ENCODE results near the gene ATPAF1. TPM values are rescaled to one million over a fixed set of nuclear protein-coding genes. Genes with fewer than 3 reads are reported as not detected.

Gene ATPAF1
- total RNA-seq, 3 donors from 2014 or later (not counting 1 experiment from before 2014, with no cell fraction given), result 18.0 to 21.7 (median 19.0) TPM

DNA sequence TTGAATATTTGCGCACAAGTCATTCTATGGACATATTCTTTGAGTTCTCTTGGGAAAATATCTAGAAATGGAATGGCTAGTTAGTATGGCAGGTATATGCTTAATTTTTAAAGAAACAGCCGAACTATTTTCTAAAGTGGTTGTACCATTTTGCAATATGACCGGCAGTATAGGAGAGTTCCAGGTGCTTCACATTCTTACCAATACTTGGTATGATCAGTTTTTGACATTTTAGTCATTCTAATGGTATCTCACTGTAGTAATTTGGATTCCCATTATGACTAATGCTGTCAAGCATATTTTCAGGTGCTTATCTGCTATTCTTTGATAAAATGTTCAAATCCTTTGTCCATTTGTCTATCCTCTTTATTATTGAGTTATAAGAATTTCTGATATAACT, 20.6 kb downstream of the ATPAF1 start:
- intact Hi-C loops (cut with micrococcal nuclease), result no loop called here
- H3K4me1 Mint-ChIP-seq, result no peaks in the 10 kb centered on the region
- no peaks in the 10 kb centered on the region for H3K27me3 Mint-ChIP-seq (ENCODE audit: low read depth in 2 of 2)
- WGBS (ENCODE audit: insufficient coverage), result 91% methylated on average over 3 of the region's 3 CpGs
- Histone ChIP-seq H3K36me3 (ENCODE audit: control insufficient read depth, insufficient read depth, low read length) (peaks cover 15% of the 10 kb centered on the region), H3K9me3 (ENCODE audit: control insufficient read depth, insufficient read depth, low read length) (no peaks in the 10 kb centered on the region), H3K4me3 (ENCODE audit: low read length) (no peak overlapping the region), H3K27ac (ENCODE audit: low read length) (no peak overlapping the region), H3K27me3 (ENCODE audit: control insufficient read depth, insufficient read depth, low read length) (no peaks in the 10 kb centered on the region), H3K4me1 (ENCODE audit: control insufficient read depth, insufficient read depth, low read length) (no peaks in the 10 kb centered on the region)
- peaks cover 22% of the 10 kb centered on the region for H3K36me3 Mint-ChIP-seq
- H3K9me3 Mint-ChIP-seq, result peaks cover 0 to 2% of the 10 kb centered on the region in 2 donors
- H3K27ac Mint-ChIP-seq, result no peak overlapping the region
- no peak overlapping the region for H3K4me3 Mint-ChIP-seq
- DNase-seq (no peak), ATAC-seq (no peak)
- TF ChIP-seq, protein P1, sequence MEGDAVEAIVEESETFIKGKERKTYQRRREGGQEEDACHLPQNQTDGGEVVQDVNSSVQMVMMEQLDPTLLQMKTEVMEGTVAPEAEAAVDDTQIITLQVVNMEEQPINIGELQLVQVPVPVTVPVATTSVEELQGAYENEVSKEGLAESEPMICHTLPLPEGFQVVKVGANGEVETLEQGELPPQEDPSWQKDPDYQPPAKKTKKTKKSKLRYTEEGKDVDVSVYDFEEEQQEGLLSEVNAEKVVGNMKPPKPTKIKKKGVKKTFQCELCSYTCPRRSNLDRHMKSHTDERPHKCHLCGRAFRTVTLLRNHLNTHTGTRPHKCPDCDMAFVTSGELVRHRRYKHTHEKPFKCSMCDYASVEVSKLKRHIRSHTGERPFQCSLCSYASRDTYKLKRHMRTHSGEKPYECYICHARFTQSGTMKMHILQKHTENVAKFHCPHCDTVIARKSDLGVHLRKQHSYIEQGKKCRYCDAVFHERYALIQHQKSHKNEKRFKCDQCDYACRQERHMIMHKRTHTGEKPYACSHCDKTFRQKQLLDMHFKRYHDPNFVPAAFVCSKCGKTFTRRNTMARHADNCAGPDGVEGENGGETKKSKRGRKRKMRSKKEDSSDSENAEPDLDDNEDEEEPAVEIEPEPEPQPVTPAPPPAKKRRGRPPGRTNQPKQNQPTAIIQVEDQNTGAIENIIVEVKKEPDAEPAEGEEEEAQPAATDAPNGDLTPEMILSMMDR (IDR thresholded peaks at IDR 0.05), result no peak

- peaks cover 22% of the 10 kb centered on the region for H3K36me3 Mint-ChIP-seq
- no peak for ATAC-seq
- Histone ChIP-seq H3K27me3 (ENCODE audit: control insufficient read depth, insufficient read depth, low read length) (no peaks in the 10 kb centered on the region), H3K36me3 (ENCODE audit: control insufficient read depth, insufficient read depth, low read length) (peaks cover 15% of the 10 kb centered on the region), H3K9me3 (ENCODE audit: control insufficient read depth, insufficient read depth, low read length) (no peaks in the 10 kb centered on the region), H3K4me3 (ENCODE audit: low read length) (no peak overlapping the region), H3K4me1 (ENCODE audit: control insufficient read depth, insufficient read depth, low read length) (no peaks in the 10 kb centered on the region), H3K27ac (ENCODE audit: low read length) (no peak overlapping the region)
- intact Hi-C loops (cut with micrococcal nuclease), result no loop called here
- WGBS (ENCODE audit: insufficient coverage), result 100% methylated on average over 2 of the region's 2 CpGs
- no peaks in the 10 kb centered on the region for H3K27me3 Mint-ChIP-seq (ENCODE audit: low read depth in 2 of 2)
- H3K4me3 Mint-ChIP-seq, result no peak overlapping the region
- H3K27ac Mint-ChIP-seq, result no peak overlapping the region
- TF ChIP-seq, protein P1 (IDR thresholded peaks at IDR 0.05), result no peak
- no peaks in the 10 kb centered on the region for H3K4me1 Mint-ChIP-seq
- no peak for DNase-seq
- H3K9me3 Mint-ChIP-seq, result peaks cover 0 to 2% of the 10 kb centered on the region in 2 donors
These were observed 21.3 kb downstream of the ATPAF1 start for GRCh38 chr1:46646844-46647243.

DNA sequence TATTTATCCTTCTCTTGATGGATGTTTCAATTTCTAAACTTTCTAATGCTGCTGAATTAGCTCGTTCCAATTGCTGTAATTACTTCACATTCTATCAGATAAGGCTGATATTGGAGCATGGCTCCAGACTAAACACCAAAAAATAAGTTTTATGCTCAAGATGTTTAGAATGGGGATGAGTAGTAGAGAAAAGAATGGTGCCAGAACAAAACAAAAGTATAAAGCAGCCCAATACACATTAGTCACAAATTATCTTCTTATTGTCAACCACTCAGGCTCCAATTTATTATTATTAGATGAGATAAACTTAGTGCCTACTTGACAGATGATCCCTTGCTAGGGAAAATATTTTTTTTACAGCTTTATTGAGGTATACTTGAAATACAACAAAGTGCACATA, 21.8 kb downstream of the ATPAF1 start:
- intact Hi-C loops (cut with micrococcal nuclease), result no loop called here
- Histone ChIP-seq H3K4me3 (ENCODE audit: low read length) (no peak overlapping the region), H3K4me1 (ENCODE audit: control insufficient read depth, insufficient read depth, low read length) (no peaks in the 10 kb centered on the region), H3K36me3 (ENCODE audit: control insufficient read depth, insufficient read depth, low read length) (peaks cover 20% of the 10 kb centered on the region), H3K27me3 (ENCODE audit: control insufficient read depth, insufficient read depth, low read length) (no peaks in the 10 kb centered on the region), H3K27ac (ENCODE audit: low read length) (no peak overlapping the region), H3K9me3 (ENCODE audit: control insufficient read depth, insufficient read depth, low read length) (no peaks in the 10 kb centered on the region)
- WGBS (ENCODE audit: insufficient coverage), result 100% methylated on average over 1 of the region's 1 CpG
- H3K27ac Mint-ChIP-seq, result no peak overlapping the region
- DNase-seq, result no peak
- TF ChIP-seq, protein P1 (IDR thresholded peaks at IDR 0.05), result no peak
- peaks cover 22% of the 10 kb centered on the region for H3K36me3 Mint-ChIP-seq
- peaks cover 0 to 2% of the 10 kb centered on the region in 2 donors for H3K9me3 Mint-ChIP-seq
- no peak overlapping the region for H3K4me3 Mint-ChIP-seq
- no peaks in the 10 kb centered on the region for H3K4me1 Mint-ChIP-seq
- ATAC-seq, result no peak
- H3K27me3 Mint-ChIP-seq (ENCODE audit: low read depth in 2 of 2), result no peaks in the 10 kb centered on the region

DNA sequence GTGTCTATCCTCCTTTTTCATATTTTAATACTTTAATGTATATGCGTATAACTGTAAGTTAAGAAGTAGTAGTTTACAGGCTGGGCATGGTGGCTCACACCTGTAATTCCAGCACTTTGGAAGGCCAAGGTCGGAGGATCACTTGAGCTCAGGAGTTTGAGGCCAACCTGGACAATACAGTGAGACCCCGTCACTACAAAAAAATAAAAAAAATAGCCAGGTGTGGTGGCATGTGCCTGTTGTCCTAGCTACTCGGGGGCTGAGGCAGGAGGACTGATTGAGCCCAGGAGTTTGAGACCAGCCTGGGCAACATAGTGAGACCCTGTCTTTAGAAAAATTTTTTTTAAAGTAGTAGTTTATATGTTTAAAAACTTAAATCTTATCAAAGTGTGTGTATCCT, 22.3 kb downstream of the ATPAF1 start:
- H3K27me3 Mint-ChIP-seq (ENCODE audit: low read depth in 2 of 2), result no peaks in the 10 kb centered on the region

More for the DNA sequence above, 22.3 kb downstream of the ATPAF1 start:
- no peak overlapping the region for H3K27ac ChIP-seq (ENCODE audit: low read length)
- TF ChIP-seq, protein P1 (IDR thresholded peaks at IDR 0.05), result no peak
- Mint-ChIP-seq H3K9me3 (peaks cover 0 to 2% of the 10 kb centered on the region in 2 donors), H3K4me1 (no peaks in the 10 kb centered on the region), H3K27ac (no peak overlapping the region), H3K36me3 (peaks cover 19% of the 10 kb centered on the region), H3K4me3 (no peak overlapping the region)
- H3K4me1 ChIP-seq (ENCODE audit: control insufficient read depth, insufficient read depth, low read length), result no peaks in the 10 kb centered on the region
- no peaks in the 10 kb centered on the region for H3K9me3 ChIP-seq (ENCODE audit: control insufficient read depth, insufficient read depth, low read length)
- ATAC-seq (no peak), DNase-seq (no peak)
- no peaks in the 10 kb centered on the region for H3K27me3 ChIP-seq (ENCODE audit: control insufficient read depth, insufficient read depth, low read length)
- intact Hi-C loops (cut with micrococcal nuclease), result no loop called here
- peaks cover 20% of the 10 kb centered on the region for H3K36me3 ChIP-seq (ENCODE audit: control insufficient read depth, insufficient read depth, low read length)
- H3K4me3 ChIP-seq (ENCODE audit: low read length), result no peak overlapping the region
- 96% methylated on average over 4 of the region's 4 CpGs for WGBS (ENCODE audit: insufficient coverage)

All from natural killer cell (primary cell).